ENCODE measurements around the gene TIMP3.

TIMP3 gene

GRCh38 chr22:32795214-32795596, 6.3 kb upstream of the TIMP3 start:
- Histone ChIP-seq H3K36me3 (ENCODE audit: control insufficient read depth in 5 of 5, insufficient read depth in 5 of 5, low read length in 5 of 5) (no peaks in the 10 kb centered on the region), H3K27ac (ENCODE audit: low read depth, low read length) (no peak overlapping the region), H3K9me3 (ENCODE audit: control insufficient read depth in 5 of 5, low read length in 5 of 5) (no peaks in the 10 kb centered on the region), H3K4me1 (ENCODE audit: control insufficient read depth in 5 of 5, insufficient read depth in 5 of 5, low read length in 5 of 5) (peaks cover 0 to 24% (median 20%) of the 10 kb centered on the region in 5 donors), H3K27me3 (ENCODE audit: control insufficient read depth in 5 of 5, insufficient read depth in 4 of 5, low read length in 5 of 5) (no peaks in the 10 kb centered on the region), H3K4me3 (ENCODE audit: low read depth in 1 of 5, low read length in 5 of 5) (no peak overlapping the region), H3K9ac (ENCODE audit: low read length in 5 of 5) (no peak overlapping the region)

- H3K4me1 ChIP-seq (ENCODE audit: control insufficient read depth in 5 of 5, insufficient read depth in 5 of 5, low read length in 5 of 5) = peaks cover 0 to 37% (median 30%) of the 10 kb centered on the region in 5 donors
- H3K9ac ChIP-seq (ENCODE audit: low read length in 5 of 5) = peak overlapping the region in 1 of 5 donors; percentile 19
- no peaks in the 10 kb centered on the region for H3K27me3 ChIP-seq (ENCODE audit: control insufficient read depth in 5 of 5, insufficient read depth in 4 of 5, low read length in 5 of 5)
- peak overlapping the region in 3 of 5 donors; percentile 25 to 34 (median 30) for H3K4me3 ChIP-seq (ENCODE audit: low read depth in 1 of 5, low read length in 5 of 5)
- H3K27ac ChIP-seq (ENCODE audit: low read depth, low read length) = no peak overlapping the region
- H3K36me3 ChIP-seq (ENCODE audit: control insufficient read depth in 5 of 5, insufficient read depth in 5 of 5, low read length in 5 of 5) = no peaks in the 10 kb centered on the region
- H3K9me3 ChIP-seq (ENCODE audit: control insufficient read depth in 5 of 5, low read length in 5 of 5) = no peaks in the 10 kb centered on the region
These were observed 4.5 kb upstream of the TIMP3 start for GRCh38 chr22:32796865-32797573.

GRCh38 chr22:32799496-32799895, 2.0 kb upstream of the TIMP3 start:
- Histone ChIP-seq H3K27me3 (ENCODE audit: control insufficient read depth in 5 of 5, insufficient read depth in 4 of 5, low read length in 5 of 5) (no peaks in the 10 kb centered on the region), H3K4me3 (ENCODE audit: low read depth in 1 of 5, low read length in 5 of 5) (no peak overlapping the region), H3K36me3 (ENCODE audit: control insufficient read depth in 5 of 5, insufficient read depth in 5 of 5, low read length in 5 of 5) (peaks cover 0 to 3% (median 0%) of the 10 kb centered on the region in 5 donors), H3K27ac (ENCODE audit: low read depth, low read length) (peak overlapping the region; percentile 92), H3K9ac (ENCODE audit: low read length in 5 of 5) (peak overlapping the region in 1 of 5 donors; percentile 21), H3K4me1 (ENCODE audit: control insufficient read depth in 5 of 5, insufficient read depth in 5 of 5, low read length in 5 of 5) (peaks cover 2 to 62% (median 50%) of the 10 kb centered on the region in 5 donors), H3K9me3 (ENCODE audit: control insufficient read depth in 5 of 5, low read length in 5 of 5) (no peaks in the 10 kb centered on the region)

- Histone ChIP-seq H3K4me3 (ENCODE audit: low read depth in 1 of 5, low read length in 5 of 5) (peak overlapping the region in 3 of 5 donors; percentile 53 to 67 (median 61)), H3K27me3 (ENCODE audit: control insufficient read depth in 5 of 5, insufficient read depth in 4 of 5, low read length in 5 of 5) (no peaks in the 10 kb centered on the region), H3K4me1 (ENCODE audit: control insufficient read depth in 5 of 5, insufficient read depth in 5 of 5, low read length in 5 of 5) (peaks cover 4 to 65% (median 58%) of the 10 kb centered on the region in 5 donors), H3K27ac (ENCODE audit: low read depth, low read length) (peak overlapping the region; percentile 92), H3K9ac (ENCODE audit: low read length in 5 of 5) (peak overlapping the region in 1 of 5 donors; percentile 8), H3K9me3 (ENCODE audit: control insufficient read depth in 5 of 5, low read length in 5 of 5) (no peaks in the 10 kb centered on the region), H3K36me3 (ENCODE audit: control insufficient read depth in 5 of 5, insufficient read depth in 5 of 5, low read length in 5 of 5) (peaks cover 0 to 4% (median 0%) of the 10 kb centered on the region in 5 donors)
These were observed 1.2 kb upstream of the TIMP3 start for GRCh38 chr22:32800158-32800882.

- H3K36me3 ChIP-seq (ENCODE audit: control insufficient read depth in 5 of 5, insufficient read depth in 5 of 5, low read length in 5 of 5) = peaks cover 0 to 6% (median 0%) of the 10 kb centered on the region in 5 donors
- peak overlapping the region; percentile 92 for H3K27ac ChIP-seq (ENCODE audit: low read depth, low read length)
- H3K4me1 ChIP-seq (ENCODE audit: control insufficient read depth in 5 of 5, insufficient read depth in 5 of 5, low read length in 5 of 5) = peaks cover 4 to 73% (median 66%) of the 10 kb centered on the region in 5 donors
- H3K9me3 ChIP-seq (ENCODE audit: control insufficient read depth in 5 of 5, low read length in 5 of 5) = no peaks in the 10 kb centered on the region
- no peaks in the 10 kb centered on the region for H3K27me3 ChIP-seq (ENCODE audit: control insufficient read depth in 5 of 5, insufficient read depth in 4 of 5, low read length in 5 of 5)
- peak overlapping the region; percentile 53 to 67 (median 57) for H3K4me3 ChIP-seq (ENCODE audit: low read depth in 1 of 5, low read length in 5 of 5)
- peak overlapping the region in 4 of 5 donors; percentile 8 to 78 (median 50) for H3K9ac ChIP-seq (ENCODE audit: low read length in 5 of 5)
These were observed 440 bp upstream of the TIMP3 start for GRCh38 chr22:32800994-32801536.

GRCh38 chr22:32802237-32802765, 796 bp downstream of the TIMP3 start:
- H3K9me3 ChIP-seq (ENCODE audit: control insufficient read depth in 5 of 5, low read length in 5 of 5) = no peaks in the 10 kb centered on the region
- peaks cover 7 to 73% (median 65%) of the 10 kb centered on the region in 5 donors for H3K4me1 ChIP-seq (ENCODE audit: control insufficient read depth in 5 of 5, insufficient read depth in 5 of 5, low read length in 5 of 5)
- H3K4me3 ChIP-seq (ENCODE audit: low read depth in 1 of 5, low read length in 5 of 5) = peak overlapping the region; percentile 82 to 98 (median 87)
- H3K9ac ChIP-seq (ENCODE audit: low read length in 5 of 5) = peak overlapping the region; percentile 67 to 96 (median 89)
- H3K36me3 ChIP-seq (ENCODE audit: control insufficient read depth in 5 of 5, insufficient read depth in 5 of 5, low read length in 5 of 5) = peaks cover 0 to 6% (median 0%) of the 10 kb centered on the region in 5 donors
- no peaks in the 10 kb centered on the region for H3K27me3 ChIP-seq (ENCODE audit: control insufficient read depth in 5 of 5, insufficient read depth in 4 of 5, low read length in 5 of 5)
- H3K27ac ChIP-seq (ENCODE audit: low read depth, low read length) = peak overlapping the region; percentile 89

- Histone ChIP-seq H3K4me1 (ENCODE audit: control insufficient read depth in 5 of 5, insufficient read depth in 5 of 5, low read length in 5 of 5) (peaks cover 7 to 80% (median 72%) of the 10 kb centered on the region in 5 donors), H3K9ac (ENCODE audit: low read length in 5 of 5) (peak overlapping the region; percentile 67 to 96 (median 89)), H3K27me3 (ENCODE audit: control insufficient read depth in 5 of 5, insufficient read depth in 4 of 5, low read length in 5 of 5) (no peaks in the 10 kb centered on the region), H3K27ac (ENCODE audit: low read depth, low read length) (peak overlapping the region; percentile 89), H3K9me3 (ENCODE audit: control insufficient read depth in 5 of 5, low read length in 5 of 5) (no peaks in the 10 kb centered on the region), H3K36me3 (ENCODE audit: control insufficient read depth in 5 of 5, insufficient read depth in 5 of 5, low read length in 5 of 5) (peaks cover 0 to 10% (median 4%) of the 10 kb centered on the region in 5 donors), H3K4me3 (ENCODE audit: low read depth in 1 of 5, low read length in 5 of 5) (peak overlapping the region; percentile 82 to 98 (median 87))
These were observed 1.7 kb downstream of the TIMP3 start for GRCh38 chr22:32803020-32803737.

GRCh38 chr22:32803738-32804435, 2.4 kb downstream of the TIMP3 start:
- H3K27ac ChIP-seq (ENCODE audit: low read depth, low read length) = peak overlapping the region; percentile 89
- H3K9me3 ChIP-seq (ENCODE audit: control insufficient read depth in 5 of 5, low read length in 5 of 5) = no peaks in the 10 kb centered on the region
- no peaks in the 10 kb centered on the region for H3K27me3 ChIP-seq (ENCODE audit: control insufficient read depth in 5 of 5, insufficient read depth in 4 of 5, low read length in 5 of 5)
- H3K9ac ChIP-seq (ENCODE audit: low read length in 5 of 5) = peak overlapping the region; percentile 67 to 96 (median 89)
- H3K4me1 ChIP-seq (ENCODE audit: control insufficient read depth in 5 of 5, insufficient read depth in 5 of 5, low read length in 5 of 5) = peaks cover 11 to 87% (median 79%) of the 10 kb centered on the region in 5 donors
- peaks cover 0 to 17% (median 11%) of the 10 kb centered on the region in 5 donors for H3K36me3 ChIP-seq (ENCODE audit: control insufficient read depth in 5 of 5, insufficient read depth in 5 of 5, low read length in 5 of 5)
- peak overlapping the region; percentile 82 to 98 (median 87) for H3K4me3 ChIP-seq (ENCODE audit: low read depth in 1 of 5, low read length in 5 of 5)

All from subcutaneous abdominal adipose tissue (tissue), 5 donors.